SHP77 (cell line): ENCODE data around the gene MON1A.
"Not testable (repeated sequence)": the region's sequence is repeated elsewhere in the genome, so short reads cannot be mapped to it uniquely, and the experiment has no call there.

Source experiments
- DNase-seq, 2 experiments: peaks; one replicate each; lab custom pipeline; 2025; lab: John Stamatoyannopoulos, UW

MON1A gene

DNA sequence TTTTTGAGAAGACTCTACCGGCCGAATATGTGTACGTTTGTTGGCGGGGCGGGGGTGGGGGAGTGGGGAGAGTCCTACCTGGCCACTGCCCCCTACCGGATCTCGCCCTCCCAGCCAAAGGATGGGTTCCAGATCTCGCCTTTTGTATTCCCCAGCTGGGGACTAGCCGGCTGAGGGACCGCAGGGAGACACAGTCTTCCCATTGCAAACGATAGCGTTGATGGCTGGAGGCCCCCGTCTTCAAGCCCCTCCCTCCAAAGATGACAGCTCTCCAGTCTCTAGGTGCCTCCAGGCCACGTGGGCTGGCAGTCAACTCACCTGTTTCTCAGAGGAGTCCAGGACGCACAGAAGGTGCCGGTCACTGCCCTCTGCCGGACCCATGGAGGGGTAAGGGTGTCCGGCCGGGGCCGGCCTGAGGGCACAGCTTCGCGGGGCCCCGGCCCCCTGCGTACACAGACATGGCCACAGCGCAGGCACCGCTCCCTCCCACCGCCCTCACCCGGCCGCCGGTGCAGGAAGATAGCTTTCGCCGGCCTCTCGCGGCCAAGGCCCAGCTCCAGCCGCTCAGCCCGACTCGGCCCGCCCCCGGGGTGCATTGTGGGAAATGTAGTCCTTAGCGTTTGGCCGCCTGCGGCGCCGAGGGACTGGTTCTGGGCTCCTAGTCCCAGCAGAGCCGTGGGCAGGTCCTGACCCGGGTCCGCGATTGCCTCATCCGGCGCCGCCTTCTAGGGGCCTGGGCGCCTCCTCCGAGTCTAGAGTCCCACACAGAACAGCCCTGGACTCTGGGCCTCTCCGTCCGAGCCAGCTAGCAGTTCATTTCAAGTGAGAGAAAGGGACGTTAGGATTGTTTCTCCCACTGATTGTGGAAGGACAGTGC lies at the start of gene MON1A:
Gene MON1A (minus strand): TSS at position 521 of the 877 bp plus-strand sequence. CDS start 16,465 bp downstream, outside the sequence.
- DNase-seq, result peak; percentile 91

GRCh38 chr3:49976942-49977341 lies 47.3 kb upstream of the MON1A start:
- DNase-seq, result no peak

- DNase-seq, result no peak
These were observed 43.0 kb upstream of the MON1A start for GRCh38 chr3:49972656-49973055.

DNA sequence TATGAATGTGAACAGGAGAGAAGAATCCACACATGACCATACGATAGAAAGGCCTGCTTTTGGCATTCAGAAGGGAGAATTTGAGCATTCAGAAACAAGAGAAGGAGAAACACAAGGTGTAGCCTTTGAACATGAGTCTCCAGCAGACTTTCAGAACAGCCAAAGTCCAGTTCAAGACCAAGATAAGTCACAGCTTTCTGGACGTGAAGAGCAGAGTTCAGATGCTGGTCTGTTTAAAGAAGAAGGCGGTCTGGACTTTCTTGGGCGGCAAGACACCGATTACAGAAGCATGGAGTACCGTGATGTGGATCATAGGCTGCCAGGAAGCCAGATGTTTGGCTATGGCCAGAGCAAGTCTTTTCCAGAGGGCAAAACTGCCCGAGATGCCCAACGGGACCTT lies 38.7 kb upstream of the MON1A start:
- no peak for DNase-seq

DNA sequence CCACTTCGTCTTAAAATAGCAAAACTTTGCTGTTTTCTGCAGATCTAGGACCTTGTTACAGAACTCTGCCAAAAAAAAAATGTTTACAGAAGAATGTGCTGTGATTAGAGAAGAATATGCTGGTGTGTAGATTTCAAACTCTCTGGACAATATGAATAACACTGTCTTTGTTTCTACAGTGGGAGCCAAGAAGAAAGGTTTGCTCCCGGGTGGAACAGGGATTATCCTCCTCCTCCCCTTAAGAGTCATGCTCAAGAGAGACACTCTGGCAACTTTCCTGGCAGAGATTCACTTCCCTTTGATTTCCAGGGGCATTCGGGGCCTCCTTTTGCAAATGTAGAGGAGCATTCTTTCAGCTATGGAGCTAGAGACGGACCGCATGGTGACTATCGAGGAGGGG lies 37.7 kb upstream of the MON1A start:
- DNase-seq, result no peak

DNA sequence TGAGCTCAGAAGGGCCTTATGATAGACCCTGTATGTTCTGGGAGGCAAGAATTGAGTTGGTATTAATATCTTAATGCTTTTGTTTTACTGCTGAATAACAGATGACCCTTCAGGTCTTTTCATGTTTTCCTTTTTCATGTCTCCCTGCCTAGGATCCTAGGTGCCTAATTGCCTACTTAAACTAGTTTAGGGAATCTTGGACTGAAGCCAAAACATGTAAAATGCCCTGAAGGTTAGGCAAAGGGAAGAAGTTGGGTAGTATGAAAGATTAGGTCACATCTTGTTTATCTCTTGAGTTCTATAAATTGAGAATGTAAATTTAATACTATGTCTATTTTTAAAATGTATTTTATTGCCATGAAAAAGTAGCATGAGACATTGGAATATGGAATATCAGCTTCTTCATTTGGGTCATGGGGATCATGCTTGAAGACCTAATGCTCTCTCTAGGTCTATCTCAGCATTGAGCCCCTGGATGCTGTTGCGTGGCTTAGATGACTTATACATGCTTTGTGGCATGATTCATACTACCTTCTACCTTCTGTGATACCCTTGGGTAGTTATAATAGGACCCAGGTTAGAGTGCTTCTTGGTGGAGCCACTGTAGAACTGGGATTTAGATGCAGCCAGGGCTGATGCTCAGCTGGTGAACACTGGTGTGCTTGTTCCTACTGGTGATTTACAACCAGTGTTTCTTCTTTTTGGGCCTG lies 36.8 kb upstream of the MON1A start:
- no peak for DNase-seq

GRCh38 chr3:49955636-49956035 lies 26.0 kb upstream of the MON1A start:
- no peak for DNase-seq

- no peak for DNase-seq
These were observed 23.3 kb upstream of the MON1A start for GRCh38 chr3:49952924-49953323.

GRCh38 chr3:49942651-49943050 lies 13.0 kb upstream of the MON1A start:
- DNase-seq, result no peak

- DNase-seq, result peak in 1 of 2 experiments; percentile 23
These were observed 11.1 kb upstream of the MON1A start for GRCh38 chr3:49940667-49941249.

- DNase-seq, result peak; percentile 97 to 99
These were observed 10.5 kb upstream of the MON1A start, which contains the start of gene RBM6 for GRCh38 chr3:49939858-49940666. RBM6 (plus strand) TSS chr3:49940150; CDS start chr3:49962642, 22,492 bp downstream.

DNA sequence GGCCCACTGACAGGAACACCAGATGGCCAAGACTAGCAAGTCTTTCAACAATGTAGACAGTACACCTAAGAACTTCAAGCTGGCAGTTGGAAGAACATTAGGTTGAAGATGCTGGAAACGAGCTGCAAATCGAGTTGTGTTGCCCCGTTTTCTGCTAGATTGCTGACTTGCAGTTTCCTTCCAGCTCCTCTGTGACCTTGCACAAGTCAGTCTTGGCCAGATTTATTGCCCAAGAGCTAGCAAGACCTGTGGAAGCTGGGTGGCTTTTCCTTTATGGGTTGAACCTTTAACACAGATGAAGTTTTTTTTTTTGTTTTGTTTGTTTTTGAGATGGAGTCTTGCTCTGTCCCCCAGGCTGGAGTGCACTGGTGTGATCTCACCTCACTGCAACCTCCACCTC lies 7.5 kb upstream of the MON1A start:
- DNase-seq, result no peak

DNA sequence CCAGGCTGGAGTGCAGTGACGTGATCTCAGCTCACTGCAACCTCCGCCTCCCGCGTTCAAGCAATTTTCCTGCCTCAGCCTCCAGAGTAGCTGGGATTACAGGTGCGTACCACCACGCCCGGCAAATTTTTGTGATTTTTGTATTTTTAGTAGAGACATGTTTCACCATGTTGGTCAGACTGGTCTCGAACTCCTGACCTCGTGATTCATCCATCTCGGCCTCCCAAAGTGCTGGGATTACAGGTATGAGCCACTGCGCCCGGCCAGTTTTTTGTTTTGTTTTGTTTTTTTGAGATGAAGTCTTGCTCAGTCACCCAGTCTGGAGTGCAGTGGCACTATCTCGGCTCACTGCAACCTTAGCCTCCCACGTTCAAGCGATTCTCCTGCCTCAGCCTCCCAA lies 2.7 kb upstream of the MON1A start:
- not testable (repeated sequence) for DNase-seq

GRCh38 chr3:49930922-49931321 lies 1.3 kb upstream of the MON1A start:
- DNase-seq, result peak; percentile 33 to 35

DNA sequence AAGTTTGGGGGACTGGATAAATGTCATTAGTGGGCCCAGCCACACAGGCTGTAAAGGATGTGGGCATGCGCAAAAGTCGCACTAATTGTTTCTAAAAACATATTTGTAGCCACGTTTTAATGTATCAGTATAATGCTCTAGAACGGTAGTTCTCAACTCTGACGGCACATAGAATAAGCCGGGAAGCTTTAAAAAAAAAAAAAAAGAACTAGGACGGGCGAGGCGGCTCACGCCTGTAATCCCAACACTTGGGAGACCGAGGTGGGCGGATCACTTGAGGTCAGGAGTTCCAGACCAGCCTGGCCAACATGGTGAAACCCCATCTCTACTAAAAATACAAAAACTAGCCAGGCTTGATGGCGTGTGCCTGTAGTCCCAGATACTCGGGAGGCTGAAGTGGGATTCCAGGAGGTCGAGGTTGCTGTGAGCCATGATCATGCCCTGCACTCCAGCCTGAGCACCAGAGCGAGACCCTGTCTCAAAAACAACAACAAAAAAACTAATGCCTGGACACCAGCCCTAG lies 618 bp upstream of the MON1A start:
- no peak for DNase-seq

GRCh38 chr3:49928481-49929017 lies 1.1 kb downstream of the MON1A start:
- no peak for DNase-seq

DNA sequence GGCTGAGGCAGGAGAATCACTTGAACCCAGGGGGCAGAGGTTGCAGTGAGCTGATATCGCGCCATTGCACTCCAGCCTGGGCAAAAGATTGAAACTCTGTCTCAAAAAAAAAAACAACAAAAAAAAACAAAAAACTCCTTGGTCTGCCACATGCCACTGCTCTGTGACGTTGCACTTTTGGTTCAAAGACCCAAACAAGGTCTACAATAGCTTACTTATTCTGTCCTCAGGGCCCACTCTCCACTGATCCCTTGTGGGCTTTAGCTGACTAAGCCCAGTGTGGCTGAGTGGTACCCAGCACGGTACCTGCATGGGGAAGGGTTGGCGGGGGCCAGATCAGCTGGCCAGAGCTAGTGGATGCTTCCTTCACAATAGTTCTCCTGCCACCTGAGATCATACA lies 1.8 kb downstream of the MON1A start:
- DNase-seq, result no peak

- DNase-seq, result no peak
These were observed 3.4 kb downstream of the MON1A start for GRCh38 chr3:49926117-49926728.

DNA sequence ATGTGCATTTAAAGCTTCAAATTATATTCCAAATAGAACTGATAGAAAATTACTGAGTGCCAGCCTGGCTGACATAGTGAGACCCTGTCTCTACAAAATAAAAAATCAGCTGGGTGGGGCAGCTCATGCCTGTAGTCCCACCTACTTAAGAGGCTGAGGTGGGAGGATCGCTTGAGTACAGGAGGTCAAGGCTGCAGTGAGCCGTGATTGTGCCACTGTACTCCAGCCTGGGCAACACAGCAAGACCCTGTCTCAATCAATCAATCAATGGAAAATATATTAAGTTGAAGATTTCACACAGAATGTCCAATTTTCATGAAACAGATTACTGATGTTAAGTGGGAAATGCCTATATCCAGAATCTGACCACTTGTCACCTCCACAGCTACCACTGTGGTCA lies 4.1 kb downstream of the MON1A start:
- no peak for DNase-seq

DNA sequence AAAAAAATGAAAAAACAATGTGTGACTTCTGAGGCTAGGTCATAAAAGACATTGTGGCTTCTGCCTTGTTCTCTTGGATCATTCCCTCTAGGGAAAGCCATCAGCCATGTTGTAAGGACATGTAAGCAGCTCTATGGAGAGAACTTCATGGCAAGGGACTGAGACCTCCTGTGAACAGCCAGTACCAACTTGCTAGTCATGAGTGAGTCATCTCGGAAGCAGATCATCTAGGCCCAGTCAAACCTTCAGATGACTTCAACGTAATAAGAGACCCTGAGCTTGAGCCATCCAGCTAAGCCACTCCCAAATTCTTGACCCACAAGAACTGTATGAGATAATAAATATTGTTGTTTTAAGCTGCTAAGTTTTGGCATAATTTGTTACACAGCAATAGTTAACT lies 4.9 kb downstream of the MON1A start:
- no peak for DNase-seq
